H1 (cell line): ENCODE data around the gene GSTA2. TPM values are rescaled to one million over a fixed set of nuclear protein-coding genes. Genes with fewer than 3 reads are reported as not detected.
"Not testable (repeated sequence)": the region's sequence is repeated elsewhere in the genome, so short reads cannot be mapped to it uniquely, and the experiment has no call there.

ENCODE experiments used
- CTCF ChIA-PET: fragments of 300-600 bp; sonication (Branson Sonifier 250); formaldehyde crosslinking; loops from one replicate; lab custom pipeline; 2021; ENCODE audit not compliant: partially characterized antibody; lab: Charles Lee
- POLR2A ChIA-PET: fragments of 300-600 bp; sonication (Branson Sonifier 250); formaldehyde crosslinking; loops from one replicate; lab custom pipeline; 2021; ENCODE audit warnings: inconsistent platforms; ENCODE audit not compliant: partially characterized antibody; lab: Charles Lee
- DNase-seq, 2 experiments: peaks; one replicate each; pipeline versions ENCODE4 v3.0.0 to v3.0.0-alpha.2; 2010 to 2022; ENCODE audit warnings: low spot score in 2 of 2, low read depth in 1 of 2, mixed read lengths in 1 of 2
- FAIRE-seq: peaks from 2 replicates; lab custom pipeline; 2011; peaks lifted over from hg19 to GRCh38; lab: Jason Lieb, UNC
- H2AFZ ChIP-seq: 2 replicates; pipeline ENCODE4 v1.8.1; 2012; ENCODE audit warnings: low read length, inconsistent platforms
- H2AK5ac ChIP-seq: 2 replicates; pipeline ENCODE4 v1.6.1; 2013; ENCODE audit warnings: low read depth, low read length
- H2BK120ac ChIP-seq: replicated peaks from 2 replicates; pipeline ENCODE3; 2013; ENCODE audit warnings: low read depth, low read length, inconsistent platforms
- H2BK12ac ChIP-seq: 2 replicates; pipeline ENCODE4 v1.6.1; 2013; ENCODE audit warnings: low read depth, low read length
- H2BK15ac ChIP-seq: 2 replicates; pipeline ENCODE4 v1.6.1; 2013; ENCODE audit warnings: low read length
- H2BK20ac ChIP-seq: 2 replicates; pipeline ENCODE4 v1.6.1; 2013; ENCODE audit warnings: low read length
- H2BK5ac ChIP-seq: 2 replicates; pipeline ENCODE4 v1.6.1; 2013; ENCODE audit warnings: low read depth, low read length
- H3K14ac ChIP-seq: 2 replicates; pipeline ENCODE4 v1.6.1; 2013; ENCODE audit warnings: inconsistent platforms; ENCODE audit not compliant: insufficient read length
- H3K18ac ChIP-seq: 2 replicates; pipeline ENCODE4 v1.6.1; 2013; ENCODE audit warnings: low read length; ENCODE audit errors: extremely low read depth
- H3K23ac ChIP-seq: 2 replicates; pipeline ENCODE4 v1.6.1; 2013; ENCODE audit warnings: inconsistent platforms; ENCODE audit not compliant: insufficient read length
- H3K23me2 ChIP-seq: 2 replicates; pipeline ENCODE4 v1.6.1; 2013; ENCODE audit warnings: low read depth, low read length
- H3K27ac ChIP-seq: 2 replicates; pipeline ENCODE4 v1.6.1; 2011; ENCODE audit warnings: low read depth, low read length, inconsistent platforms
- H3K27me3 ChIP-seq, 4 experiments: replicated peaks in 1 of 4; 1 replicate in 1 of 4; 2 replicates in 3 of 4; pipeline versions ENCODE4 v1.6.1 to v1.8.1; 2011 to 2013; ENCODE audit warnings: low read length in 3 of 4, mild to moderate bottlenecking in 3 of 4, inconsistent platforms in 2 of 4, mixed read lengths in 2 of 4, moderate library complexity in 1 of 4; ENCODE audit not compliant: control insufficient read depth in 3 of 4, insufficient read depth in 3 of 4; ENCODE audit errors: extremely low read depth in 1 of 4
- H3K36me3 ChIP-seq, 4 experiments: 2 replicates each; pipeline versions ENCODE4 v1.6.1 to v1.8.1; 2011 to 2013; ENCODE audit warnings: mild to moderate bottlenecking in 4 of 4, low read length in 3 of 4, moderate library complexity in 2 of 4, control low read depth in 1 of 4, inconsistent platforms in 1 of 4; ENCODE audit not compliant: insufficient read depth in 4 of 4, control insufficient read depth in 2 of 4
- H3K4ac ChIP-seq: replicated peaks from 2 replicates; pipeline ENCODE3; 2013; ENCODE audit warnings: low read length, low read depth, mixed read lengths, inconsistent platforms; ENCODE audit not compliant: insufficient read length
- H3K4me1 ChIP-seq, 4 experiments: replicated peaks in 1 of 4; 1 replicate in 1 of 4; 2 replicates in 3 of 4; pipeline versions ENCODE4 v1.6.1 to v1.8.1; 2011 to 2013; ENCODE audit warnings: low read length in 3 of 4, inconsistent platforms in 2 of 4, mixed read lengths in 1 of 4; ENCODE audit not compliant: insufficient read depth in 4 of 4, control insufficient read depth in 3 of 4
- H3K4me2 ChIP-seq, 2 experiments: 2 replicates each; pipeline versions ENCODE4 v1.6.1 to v1.8.1; 2011 to 2013; ENCODE audit warnings: low read depth in 2 of 2, low read length in 2 of 2, control low read depth in 1 of 2, inconsistent platforms in 1 of 2, mild to moderate bottlenecking in 1 of 2; ENCODE audit not compliant: insufficient read depth in 1 of 2
- H3K4me3 ChIP-seq, 4 experiments: fragments of 200-600, 300-600 bp in 1 of 4; sonication (generic), shearing (Covaris generic), sonication (Bioruptor Twin) in 1 of 4; 2 replicates each; pipeline versions ENCODE4 v1.5.1 to v1.8.1; 2011 to 2016; ENCODE audit warnings: low read length in 4 of 4, low read depth in 3 of 4, control low read depth in 2 of 4, inconsistent platforms in 2 of 4, mild to moderate bottlenecking in 2 of 4, mixed read lengths in 1 of 4, moderate library complexity in 1 of 4; ENCODE audit not compliant: insufficient read depth in 2 of 4; ENCODE audit errors: extremely low read depth in 1 of 4
- H3K56ac ChIP-seq: replicated peaks from 2 replicates; pipeline ENCODE3; 2013; ENCODE audit warnings: low read depth, mild to moderate bottlenecking, mixed read lengths, low read length, inconsistent platforms; ENCODE audit not compliant: insufficient read length
- H3K79me1 ChIP-seq: 2 replicates; pipeline ENCODE4 v1.6.1; 2013; ENCODE audit warnings: low read depth, low read length, control low read depth
- H3K79me2 ChIP-seq, 2 experiments: 2 replicates each; pipeline versions ENCODE4 v1.6.1 to v1.8.1; 2012 to 2013; ENCODE audit warnings: low read length in 2 of 2, mild to moderate bottlenecking in 2 of 2, inconsistent platforms in 1 of 2; ENCODE audit not compliant: insufficient read depth in 2 of 2, control insufficient read depth in 1 of 2
- H3K9ac ChIP-seq, 4 experiments: replicated peaks in 1 of 4; 1 replicate in 1 of 4; 2 replicates in 3 of 4; pipeline versions ENCODE4 v1.6.1 to v1.8.1; 2011 to 2013; ENCODE audit warnings: low read depth in 3 of 4, low read length in 3 of 4, control low read depth in 2 of 4, mild to moderate bottlenecking in 2 of 4, moderate library complexity in 2 of 4, inconsistent platforms in 1 of 4; ENCODE audit errors: extremely low read depth in 1 of 4
- H3K9me3 ChIP-seq, 2 experiments: 2 replicates each; pipeline versions ENCODE4 v1.6.1 to v1.8.1; 2012 to 2013; ENCODE audit warnings: mild to moderate bottlenecking in 2 of 2, moderate library complexity in 2 of 2, control low read depth in 1 of 2, inconsistent platforms in 1 of 2, low read depth in 1 of 2, low read length in 1 of 2, mixed read lengths in 1 of 2; ENCODE audit not compliant: insufficient read depth in 2 of 2
- H4K20me1 ChIP-seq, 2 experiments: replicated peaks in 1 of 2; 2 replicates each; pipeline versions ENCODE3 to v1.8.1; 2011 to 2013; ENCODE audit warnings: inconsistent platforms in 2 of 2, low read length in 2 of 2, mild to moderate bottlenecking in 1 of 2; ENCODE audit not compliant: insufficient read depth in 2 of 2, control insufficient read depth in 1 of 2
- H4K5ac ChIP-seq: 2 replicates; pipeline ENCODE4 v1.6.1; 2013; ENCODE audit warnings: low read length, low read depth, mixed read lengths, inconsistent platforms; ENCODE audit not compliant: insufficient read length
- H4K8ac ChIP-seq: 2 replicates; pipeline ENCODE4 v1.8.0; 2013; ENCODE audit warnings: mild to moderate bottlenecking, moderate library complexity, low read length, inconsistent platforms; ENCODE audit not compliant: insufficient read depth; ENCODE audit errors: extremely low read depth
- H4K91ac ChIP-seq: replicated peaks from 2 replicates; pipeline ENCODE3; 2013; ENCODE audit warnings: low read length, mixed read lengths, inconsistent platforms; ENCODE audit not compliant: insufficient read length
- WGBS, 2 experiments: shearing (Covaris generic) in 1 of 2; methylation state at CpG; one replicate each; pipeline versions ENCODE4 v1.1.6 to v1.1.7; 2013 to 2015; ENCODE audit warnings: low lambda C conversion rate in 2 of 2, mixed read lengths in 2 of 2, inconsistent platforms in 1 of 2, low coverage in 1 of 2, missing lambda C conversion rate in 1 of 2; ENCODE audit not compliant: insufficient replicate concordance in 2 of 2, insufficient coverage in 1 of 2, insufficient read length in 1 of 2; ENCODE audit errors: extremely low coverage in 1 of 2, missing lambda C conversion rate in 1 of 2; 5-methylcytosine and 5-hydroxymethylcytosine counted together
- polyA plus RNA-seq, 7 experiments: library from polyadenylated mRNA; depleted of rRNA in 3 of 7; stranded (reverse) in 5 of 7; unstranded in 2 of 7; fragments of >200 nt in 5 of 7; fragments of 200-250 nt in 2 of 7; gene quantifications; 1 replicate in 5 of 7; 2 replicates in 1 of 7; 4 replicates in 1 of 7; pipeline versions ENCODE4 v1.2.1 to v1.2.3, GENCODE V29; 2011 to 2013; ENCODE audit warnings: missing spikeins in 2 of 7, mixed read lengths in 2 of 7
- total RNA-seq: library from RNA; stranded (reverse); fragmentation: NEBNext Ultra II Directional; extraction: Animal tissue kit (Norgen Biotek cat#: 25700); gene quantifications from 2 replicates; pipeline ENCODE4 v1.2.1, GENCODE V29; 2021

The GSTA2 gene
- total and polyA plus RNA-seq, 2 of the 8 experiments (the other 6 are each of a cell fraction or from before 2014, with no cell fraction given): 0.05 TPM; not detected in 1

DNA sequence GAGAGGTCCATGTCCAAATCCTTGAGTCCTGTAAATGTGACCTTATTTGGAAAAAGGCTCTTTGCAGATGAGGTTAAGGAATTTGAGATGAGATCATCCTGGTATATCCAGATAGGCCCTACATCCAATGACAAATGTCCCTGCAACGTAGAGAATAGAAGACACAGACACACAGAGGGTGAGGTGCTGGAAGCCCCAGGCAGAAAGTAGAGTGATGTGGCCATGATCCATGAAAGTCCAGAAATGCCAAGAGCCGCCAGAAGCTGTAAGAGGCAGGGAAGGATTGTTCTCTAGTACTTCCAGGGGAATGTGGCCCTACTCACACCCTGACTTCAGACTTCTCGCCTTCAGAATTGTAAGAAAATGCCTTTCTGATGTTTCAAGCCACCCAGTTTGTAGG is 16.0 kb downstream of the GSTA2 start:
- H4K5ac ChIP-seq, H3K23ac ChIP-seq, H2BK5ac ChIP-seq, H3K4me2 ChIP-seq, H3K23me2 ChIP-seq, DNase-seq, FAIRE-seq, H3K79me2 ChIP-seq, H3K27ac ChIP-seq, H2BK120ac ChIP-seq, H2AK5ac ChIP-seq, H2BK12ac ChIP-seq, H3K18ac ChIP-seq, H2AFZ ChIP-seq, H3K36me3 ChIP-seq, H4K8ac ChIP-seq, H4K91ac ChIP-seq, H3K27me3 ChIP-seq, H3K79me1 ChIP-seq, POLR2A ChIA-PET, H3K56ac ChIP-seq, H3K9ac ChIP-seq, H3K4ac ChIP-seq, H3K14ac ChIP-seq, H4K20me1 ChIP-seq, H2BK20ac ChIP-seq, H3K4me1 ChIP-seq, H2BK15ac ChIP-seq, H3K4me3 ChIP-seq: not testable (repeated sequence)
- peaks cover 3 to 10% of the 10 kb centered on the region in 2 experiments; a peak in 3 of 4 replicates for H3K9me3 ChIP-seq
- 97% methylated on average over 3 of the region's 3 CpGs; no CpG with 5 or more reads in 1 of the 2 experiments for WGBS, 2 experiments
- CTCF ChIA-PET: interaction anchor here (0.9 kb wide), 1 partner anchor 21 kb away, joined by 3 read pairs; no protein-coding TSS in a partner anchor
